Coronary artery (tissue), 2 donors: Measurements from ENCODE around the gene KRT82.
"Not testable (repeated sequence)": the region's sequence is repeated elsewhere in the genome, so short reads cannot be mapped to it uniquely, and the experiment has no call there.

Experiments used
- DNase-seq: peaks from one replicate; pipeline ENCODE4 v3.0.0-alpha.2; 2017; ENCODE audit warnings: low spot score
- H3K27ac ChIP-seq, 2 donors: fragments of 200-600 bp; sonication (generic); one replicate each; pipeline ENCODE4 v1.5.1; 2016 to 2019
- H3K4me3 ChIP-seq: fragments of 200-600 bp; sonication (generic); 2 replicates; pipeline ENCODE4 v1.5.1; 2016; ENCODE audit warnings: mild to moderate bottlenecking, moderate library complexity
- TF ChIP-seq, protein P1 (sequence below): fragments of 200-600 bp; sonication (generic); IDR thresholded peaks from one replicate; pipeline ENCODE4 v1.5.1; 2019; ENCODE audit warnings: antibody characterized with exemption

The KRT82 gene

DNA sequence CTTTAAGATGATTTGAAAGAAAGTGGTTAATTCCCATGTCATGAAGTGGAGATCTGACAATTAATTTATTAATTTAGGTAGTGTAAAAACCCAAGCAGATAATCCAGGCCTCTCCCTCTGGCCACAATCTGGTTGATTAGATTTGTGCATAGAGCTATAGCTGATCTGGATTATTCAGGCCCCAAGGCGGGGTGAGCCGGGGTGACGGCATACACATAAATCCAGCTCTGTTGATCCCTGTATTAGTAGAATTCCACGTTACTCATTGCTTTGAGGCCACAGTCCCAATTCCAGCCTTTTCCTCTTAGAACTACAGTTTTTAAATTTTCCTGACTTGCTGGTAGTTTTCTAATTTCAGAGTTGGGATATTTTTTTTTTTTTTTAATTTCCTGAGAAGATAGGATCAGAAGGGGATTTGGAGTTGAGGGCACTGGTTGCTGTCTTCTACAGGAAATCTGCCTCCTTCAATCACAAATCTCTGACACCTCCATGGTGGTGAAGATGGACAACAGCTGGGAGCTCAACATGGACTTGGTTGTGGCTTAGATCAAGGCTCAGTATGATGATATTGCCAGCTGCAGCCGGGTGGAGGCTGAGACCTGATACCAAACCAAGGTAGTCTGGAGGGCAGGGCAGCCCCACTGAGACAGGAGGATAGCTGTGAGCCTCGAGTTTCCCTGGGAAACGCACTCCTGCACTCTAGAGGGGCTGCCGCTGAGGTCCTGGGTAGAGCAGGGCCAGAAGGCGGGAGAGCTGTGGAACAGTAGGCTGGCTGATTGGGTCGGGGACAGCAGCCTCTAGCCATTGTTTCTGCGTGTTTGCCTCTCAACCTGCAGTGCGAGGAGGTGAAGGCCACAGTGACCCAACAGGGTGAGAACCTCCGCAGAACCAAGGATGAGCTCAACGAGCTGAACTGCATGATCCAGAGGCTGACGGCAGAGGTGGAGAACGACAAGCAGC lies 58.3 kb downstream of the KRT82 start:
- H3K4me3 ChIP-seq = no peak overlapping the region
- DNase-seq = no peak
- peak overlapping the region; percentile 4 to 65 for H3K27ac ChIP-seq
- TF ChIP-seq, protein P1, sequence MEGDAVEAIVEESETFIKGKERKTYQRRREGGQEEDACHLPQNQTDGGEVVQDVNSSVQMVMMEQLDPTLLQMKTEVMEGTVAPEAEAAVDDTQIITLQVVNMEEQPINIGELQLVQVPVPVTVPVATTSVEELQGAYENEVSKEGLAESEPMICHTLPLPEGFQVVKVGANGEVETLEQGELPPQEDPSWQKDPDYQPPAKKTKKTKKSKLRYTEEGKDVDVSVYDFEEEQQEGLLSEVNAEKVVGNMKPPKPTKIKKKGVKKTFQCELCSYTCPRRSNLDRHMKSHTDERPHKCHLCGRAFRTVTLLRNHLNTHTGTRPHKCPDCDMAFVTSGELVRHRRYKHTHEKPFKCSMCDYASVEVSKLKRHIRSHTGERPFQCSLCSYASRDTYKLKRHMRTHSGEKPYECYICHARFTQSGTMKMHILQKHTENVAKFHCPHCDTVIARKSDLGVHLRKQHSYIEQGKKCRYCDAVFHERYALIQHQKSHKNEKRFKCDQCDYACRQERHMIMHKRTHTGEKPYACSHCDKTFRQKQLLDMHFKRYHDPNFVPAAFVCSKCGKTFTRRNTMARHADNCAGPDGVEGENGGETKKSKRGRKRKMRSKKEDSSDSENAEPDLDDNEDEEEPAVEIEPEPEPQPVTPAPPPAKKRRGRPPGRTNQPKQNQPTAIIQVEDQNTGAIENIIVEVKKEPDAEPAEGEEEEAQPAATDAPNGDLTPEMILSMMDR = no peak

GRCh38 chr12:52347016-52347415 lies 59.1 kb downstream of the KRT82 start:
- no peak overlapping the region for H3K4me3 ChIP-seq
- TF ChIP-seq, protein P1 = no peak
- H3K27ac ChIP-seq = peak overlapping the region; percentile 4 to 65
- no peak for DNase-seq

GRCh38 chr12:52346593-52346992 lies 59.5 kb downstream of the KRT82 start:
- H3K4me3 ChIP-seq = no peak overlapping the region
- no peak for DNase-seq
- TF ChIP-seq, protein P1 = no peak
- H3K27ac ChIP-seq = peak overlapping the region; percentile 39 to 65

DNA sequence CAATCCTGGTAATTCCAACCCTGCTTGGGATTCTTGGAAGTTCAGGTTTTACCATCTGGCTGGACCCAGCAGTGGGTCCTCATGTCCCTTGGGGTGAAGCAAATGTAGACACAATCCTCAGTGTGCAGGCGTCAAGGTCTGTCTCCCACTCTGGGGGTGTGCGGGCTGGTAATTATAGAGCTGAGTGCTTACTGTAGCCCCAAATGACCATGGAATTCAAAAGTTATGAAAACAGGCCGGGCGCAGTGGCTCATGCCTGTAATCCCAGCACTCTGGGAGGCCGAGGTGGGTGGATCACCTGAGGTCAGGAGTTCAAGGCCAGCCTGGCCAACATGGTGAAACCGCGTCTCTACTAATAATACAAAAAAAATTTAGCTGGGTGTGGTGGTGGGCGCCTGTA lies 61.1 kb downstream of the KRT82 start:
- DNase-seq, H3K4me3 ChIP-seq: not testable (repeated sequence)

DNA sequence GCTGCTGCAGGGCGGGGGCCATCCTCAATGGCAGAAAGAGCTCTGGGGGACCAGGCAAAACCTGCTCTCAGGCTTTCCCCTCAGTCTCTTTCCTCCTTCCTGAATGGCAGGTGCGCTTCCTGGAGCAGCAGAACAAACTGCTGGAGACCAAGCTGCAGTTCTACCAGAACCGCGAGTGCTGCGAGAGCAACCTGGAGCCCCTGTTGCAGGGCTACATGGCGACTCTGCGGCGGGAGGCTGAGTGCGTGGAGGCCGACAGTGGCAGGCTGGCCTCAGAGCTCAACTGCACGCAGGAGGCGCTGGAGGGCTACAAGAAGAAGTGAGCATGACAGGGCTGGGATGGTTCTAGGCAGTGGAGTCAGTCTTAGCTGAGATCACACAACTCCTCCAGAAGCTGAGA lies 62.0 kb downstream of the KRT82 start:
- Histone ChIP-seq H3K27ac (no peak overlapping the region), H3K4me3 (no peak overlapping the region)
- DNase-seq = no peak
- TF ChIP-seq, protein P1 = no peak

More for the DNA sequence above, 61.1 kb downstream of the KRT82 start:
- not testable (repeated sequence) for H3K27ac ChIP-seq
